Subcutaneous abdominal adipose tissue (tissue), 5 donors: ENCODE measurements around the gene ARSA.

Experiments used
- H3K27ac ChIP-seq: one replicate; pipeline ENCODE4 v1.7.0; 2013; ENCODE audit warnings: low read depth, mild to moderate bottlenecking, inconsistent platforms, low read length, moderate library complexity
- H3K27me3 ChIP-seq, 5 donors: one replicate each; pipeline ENCODE4 v1.7.0; 2013; ENCODE audit warnings: low read length in 5 of 5, inconsistent platforms in 1 of 5; ENCODE audit not compliant: control insufficient read depth in 5 of 5, insufficient read depth in 4 of 5
- H3K36me3 ChIP-seq, 5 donors: one replicate each; pipeline ENCODE4 v1.7.0; 2013; ENCODE audit warnings: low read length in 5 of 5; ENCODE audit not compliant: control insufficient read depth in 5 of 5, insufficient read depth in 5 of 5
- H3K4me1 ChIP-seq, 5 donors: one replicate each; pipeline ENCODE4 v1.7.0; 2013; ENCODE audit warnings: low read length in 5 of 5, mild to moderate bottlenecking in 3 of 5, moderate library complexity in 1 of 5; ENCODE audit not compliant: control insufficient read depth in 5 of 5, insufficient read depth in 5 of 5
- H3K4me3 ChIP-seq, 5 donors: one replicate each; pipeline ENCODE4 v1.7.0; 2013; ENCODE audit warnings: low read length in 5 of 5, low read depth in 1 of 5
- H3K9ac ChIP-seq, 5 donors: one replicate each; pipeline ENCODE4 v1.7.0; 2013; ENCODE audit warnings: low read length in 5 of 5, mild to moderate bottlenecking in 4 of 5, moderate library complexity in 3 of 5
- H3K9me3 ChIP-seq, 5 donors: one replicate each; pipeline ENCODE4 v1.7.0; 2013; ENCODE audit warnings: low read length in 5 of 5; ENCODE audit not compliant: control insufficient read depth in 5 of 5
- donor health status: healthy.
- donor health status: healthy.
- donor health status: healthy.
- donor health status: healthy.
- donor health status: healthy.

The ARSA gene

DNA sequence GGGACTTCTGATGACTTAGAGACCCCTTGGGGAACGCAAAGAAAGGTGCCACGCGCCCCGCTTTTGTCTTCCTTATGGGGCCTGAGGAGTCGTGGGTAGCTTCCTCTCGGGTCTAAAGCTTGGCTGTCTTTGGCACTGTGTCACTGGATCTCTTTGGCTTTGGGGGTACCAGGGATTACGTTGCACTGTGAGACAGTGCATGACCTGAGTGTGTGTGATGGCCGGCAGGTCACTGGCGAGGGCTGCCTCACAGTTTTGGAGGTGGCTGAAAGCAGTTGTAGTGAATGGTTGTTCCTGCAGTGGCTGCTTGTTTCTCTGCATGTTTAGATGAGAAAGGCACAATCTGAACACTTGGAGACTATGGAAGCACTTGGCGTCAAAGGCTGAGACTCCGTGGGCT, 5.8 kb upstream of the ARSA start:
- Histone ChIP-seq H3K4me1 (peaks cover 2 to 12% (median 3%) of the 10 kb centered on the region in 5 donors), H3K4me3 (no peak overlapping the region), H3K9ac (no peak overlapping the region), H3K9me3 (no peaks in the 10 kb centered on the region), H3K27ac (no peak overlapping the region), H3K36me3 (no peaks in the 10 kb centered on the region), H3K27me3 (no peaks in the 10 kb centered on the region)

DNA sequence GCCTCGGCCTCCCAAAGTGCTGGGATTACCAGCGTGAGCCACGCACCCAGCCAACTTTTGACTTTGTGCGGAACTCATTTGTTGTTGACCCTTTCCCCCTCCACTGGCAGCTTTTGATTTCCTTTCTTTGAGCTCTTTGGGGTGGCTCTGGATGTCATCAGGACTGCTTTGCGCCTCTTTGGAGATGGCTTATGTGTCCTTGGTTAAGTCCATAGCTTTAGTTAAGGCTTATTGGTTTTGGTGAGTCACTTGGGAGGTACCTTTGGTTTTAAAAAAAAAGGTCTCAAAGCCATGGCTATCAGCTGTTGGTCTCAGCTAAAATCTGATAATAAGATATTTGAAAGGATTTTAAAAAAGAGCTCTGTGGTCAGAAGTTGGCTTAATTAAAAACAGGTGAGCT, 5.1 kb upstream of the ARSA start:
- Histone ChIP-seq H3K36me3 (no peaks in the 10 kb centered on the region), H3K27me3 (no peaks in the 10 kb centered on the region), H3K4me3 (no peak overlapping the region), H3K4me1 (peaks cover 4 to 18% (median 9%) of the 10 kb centered on the region in 5 donors), H3K9me3 (no peaks in the 10 kb centered on the region), H3K27ac (no peak overlapping the region), H3K9ac (no peak overlapping the region)

DNA sequence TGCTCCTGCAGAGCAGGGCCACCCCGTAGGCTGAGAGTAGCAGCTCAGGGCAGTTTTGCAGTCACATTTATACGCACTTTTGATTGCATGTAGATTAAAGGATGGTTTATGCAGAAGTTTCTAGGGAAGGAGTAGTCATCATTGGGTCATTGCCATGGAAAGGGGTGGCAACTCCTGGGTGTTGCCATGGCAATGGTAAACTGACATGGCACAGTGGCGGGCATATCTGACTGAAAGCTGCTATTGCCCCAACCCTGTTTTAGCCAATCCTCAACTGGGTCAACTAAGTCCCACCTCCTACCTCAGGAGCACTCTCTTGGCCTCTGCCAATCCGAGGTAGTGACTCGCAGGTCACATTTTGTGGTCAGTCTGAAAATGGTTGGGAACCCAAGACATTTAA, 2.4 kb upstream of the ARSA start:
- no peak overlapping the region for H3K9ac ChIP-seq
- no peak overlapping the region for H3K4me3 ChIP-seq

GRCh38 chr22:50628543-50629134, 687 bp upstream of the ARSA start:
- Histone ChIP-seq H3K9me3 (no peaks in the 10 kb centered on the region), H3K36me3 (peaks cover 0 to 21% (median 6%) of the 10 kb centered on the region in 5 donors), H3K27me3 (no peaks in the 10 kb centered on the region), H3K9ac (peak overlapping the region; percentile 33 to 96 (median 83)), H3K4me1 (peaks cover 4 to 38% (median 25%) of the 10 kb centered on the region in 5 donors), H3K4me3 (peak overlapping the region; percentile 69 to 96 (median 93)), H3K27ac (peak overlapping the region; percentile 63)

More for the DNA sequence above, 2.4 kb upstream of the ARSA start:
- Histone ChIP-seq H3K36me3 (peaks cover 0 to 13% (median 5%) of the 10 kb centered on the region in 5 donors), H3K27me3 (no peaks in the 10 kb centered on the region), H3K9me3 (no peaks in the 10 kb centered on the region), H3K27ac (no peak overlapping the region), H3K4me1 (peaks cover 4 to 38% (median 25%) of the 10 kb centered on the region in 5 donors)

DNA sequence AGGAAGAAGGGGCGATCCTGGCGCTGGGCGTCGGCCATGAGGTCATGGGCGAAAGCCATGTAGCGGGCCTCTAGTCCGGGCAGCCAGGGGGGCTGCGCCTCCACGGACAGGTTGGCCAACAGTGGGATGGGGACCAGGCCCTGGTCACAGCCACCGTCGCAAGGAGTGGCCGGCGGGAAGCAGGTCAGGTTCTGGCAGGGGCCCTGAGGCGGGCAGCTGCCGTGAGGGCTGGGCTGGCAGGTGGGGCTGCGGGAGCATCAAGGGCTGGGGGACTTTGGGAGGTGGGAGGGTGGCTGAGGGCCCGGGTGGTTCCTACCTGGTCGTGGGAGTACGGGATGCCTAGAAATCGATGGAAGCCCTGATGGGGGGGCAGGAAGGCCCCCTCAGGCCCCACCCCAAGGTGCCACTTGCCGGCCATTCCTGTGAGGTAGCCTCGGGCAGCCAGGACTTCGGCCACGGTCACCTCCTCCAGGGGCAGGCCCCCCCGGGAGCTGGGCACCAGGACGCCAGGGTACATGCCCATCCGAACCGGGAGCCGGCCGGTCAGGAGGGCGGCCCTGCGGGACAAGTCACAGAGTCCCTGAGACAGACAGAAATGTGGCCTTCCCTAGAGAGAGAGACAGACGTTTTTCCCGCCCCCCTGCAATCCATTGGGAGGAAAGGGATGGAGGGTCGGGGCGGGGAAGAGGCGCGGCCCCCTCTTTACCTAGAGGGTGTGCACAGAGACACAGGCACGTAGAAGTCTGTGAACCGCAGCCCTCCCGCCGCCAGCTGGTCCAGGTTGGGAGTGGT, 906 bp downstream of the ARSA start:
- Histone ChIP-seq H3K9me3 (no peaks in the 10 kb centered on the region), H3K4me1 (peaks cover 4 to 49% (median 36%) of the 10 kb centered on the region in 5 donors), H3K27me3 (no peaks in the 10 kb centered on the region), H3K36me3 (peaks cover 0 to 21% (median 6%) of the 10 kb centered on the region in 5 donors), H3K4me3 (peak overlapping the region in 4 of 5 donors; percentile 73 to 88 (median 76)), H3K9ac (peak overlapping the region in 4 of 5 donors; percentile 80 to 94 (median 86)), H3K27ac (peak overlapping the region; percentile 75)

DNA sequence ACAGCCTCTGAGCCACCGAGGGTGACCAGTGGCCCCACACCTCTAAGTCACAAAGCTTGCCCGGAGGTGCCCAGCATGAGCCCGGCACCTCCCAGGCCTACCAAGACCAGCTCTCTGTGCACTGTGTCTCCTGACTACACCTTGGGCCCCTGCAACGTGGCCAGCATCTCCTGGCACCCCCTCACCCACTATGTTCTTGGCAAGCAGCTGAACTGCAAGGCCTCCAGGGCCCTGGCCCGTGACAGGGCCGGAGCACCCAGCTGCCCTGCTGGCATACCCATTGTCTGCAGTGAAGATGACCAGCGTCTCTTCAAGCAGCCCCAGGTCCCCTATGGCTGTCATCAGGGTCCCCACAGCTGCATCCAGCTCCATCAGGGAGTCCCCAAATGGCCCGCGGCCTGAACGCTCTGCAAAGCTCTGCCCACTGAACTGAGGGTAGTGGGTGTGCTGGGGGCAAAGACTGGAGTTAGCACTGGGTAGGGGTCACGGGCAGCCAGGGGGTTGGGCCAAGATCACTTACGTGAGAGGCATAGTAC, 1.6 kb downstream of the ARSA start:
- Histone ChIP-seq H3K27me3 (no peaks in the 10 kb centered on the region), H3K9ac (no peak overlapping the region), H3K36me3 (peaks cover 0 to 21% (median 6%) of the 10 kb centered on the region in 5 donors), H3K9me3 (no peaks in the 10 kb centered on the region), H3K4me1 (peaks cover 4 to 55% (median 42%) of the 10 kb centered on the region in 5 donors), H3K27ac (peak overlapping the region; percentile 75), H3K4me3 (peak overlapping the region in 2 of 5 donors; percentile 73 to 88)

- Histone ChIP-seq H3K27ac (no peak overlapping the region), H3K9me3 (no peaks in the 10 kb centered on the region), H3K27me3 (peaks cover 0 to 3% (median 0%) of the 10 kb centered on the region in 5 donors), H3K4me1 (peaks cover 4 to 62% (median 48%) of the 10 kb centered on the region in 5 donors), H3K36me3 (peaks cover 0 to 21% (median 6%) of the 10 kb centered on the region in 5 donors), H3K4me3 (peak overlapping the region in 1 of 5 donors; percentile 88), H3K9ac (no peak overlapping the region)
These were observed 2.2 kb downstream of the ARSA start for GRCh38 chr22:50625568-50626313.

- H3K9ac ChIP-seq = no peak overlapping the region
- peaks cover 0 to 21% (median 6%) of the 10 kb centered on the region in 5 donors for H3K36me3 ChIP-seq
- H3K4me1 ChIP-seq = peaks cover 4 to 61% (median 53%) of the 10 kb centered on the region in 5 donors
- peaks cover 0 to 4% (median 0%) of the 10 kb centered on the region in 5 donors for H3K27me3 ChIP-seq
- no peak overlapping the region for H3K4me3 ChIP-seq
- no peak overlapping the region for H3K27ac ChIP-seq
- no peaks in the 10 kb centered on the region for H3K9me3 ChIP-seq
These were observed 2.8 kb downstream of the ARSA start for GRCh38 chr22:50625131-50625567.

- Histone ChIP-seq H3K9ac (no peak overlapping the region), H3K27ac (no peak overlapping the region), H3K36me3 (peaks cover 0 to 21% (median 6%) of the 10 kb centered on the region in 5 donors), H3K4me3 (no peak overlapping the region), H3K27me3 (peaks cover 0 to 4% (median 0%) of the 10 kb centered on the region in 5 donors), H3K9me3 (no peaks in the 10 kb centered on the region), H3K4me1 (peaks cover 4 to 66% (median 57%) of the 10 kb centered on the region in 5 donors)
These were observed 3.4 kb downstream of the ARSA start for GRCh38 chr22:50624347-50625130.
